Body of pancreas (tissue), 4 donors: ENCODE results near the gene THAP7.

Experiments used
- POLR2A ChIP-seq, 3 donors: fragments of 450-650 bp; IDR thresholded peaks; one replicate each; pipeline ENCODE4 v1.6.1; 2016; ENCODE audit warnings: antibody characterized with exemption in 3 of 3, mild to moderate bottlenecking in 2 of 3
- TF ChIP-seq, protein P1 (sequence below), 7 experiments: fragments of 450-650 bp in 4 of 7; fragments of 200-600 bp in 3 of 7; sonication (generic) in 3 of 7; IDR thresholded peaks; one replicate each; pipeline ENCODE4 v1.5.1; 2016 to 2019; ENCODE audit warnings: antibody characterized with exemption in 7 of 7

DNA sequence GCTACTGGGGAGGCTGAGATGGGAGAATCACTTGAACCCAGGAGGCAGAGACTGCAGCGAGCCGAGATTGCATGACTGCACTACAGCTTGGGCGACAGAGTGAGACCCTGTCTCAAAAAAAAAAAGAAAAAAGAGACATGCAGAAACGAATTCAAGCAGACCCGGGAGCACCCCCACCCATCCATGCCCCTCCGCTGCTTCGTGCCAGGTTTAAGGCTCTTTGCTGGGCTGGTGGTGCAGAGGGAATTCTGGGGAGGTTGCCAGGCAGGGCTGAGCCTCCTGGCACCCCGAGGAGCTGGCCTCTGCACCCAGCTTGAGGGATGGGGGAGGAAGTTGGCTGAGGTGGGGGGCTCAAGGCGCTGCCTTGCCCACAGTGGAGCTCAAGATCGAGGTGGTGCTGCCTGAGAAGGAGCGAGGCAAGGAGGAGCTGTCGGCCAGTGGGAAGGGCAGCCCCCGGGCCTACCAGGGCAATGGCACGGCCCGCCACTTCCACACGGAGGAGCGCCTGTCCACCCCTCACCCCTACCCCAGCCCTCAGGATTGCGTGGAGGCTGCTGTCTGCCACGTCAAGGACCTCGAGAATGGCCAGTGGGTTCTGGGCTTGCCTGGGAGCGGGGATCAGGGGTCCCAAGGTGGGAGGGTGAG lies 28.9 kb downstream of the THAP7 start:
- no peak for TF ChIP-seq POLR2A (IDR thresholded peaks at IDR 0.05)
- TF ChIP-seq, protein P1, sequence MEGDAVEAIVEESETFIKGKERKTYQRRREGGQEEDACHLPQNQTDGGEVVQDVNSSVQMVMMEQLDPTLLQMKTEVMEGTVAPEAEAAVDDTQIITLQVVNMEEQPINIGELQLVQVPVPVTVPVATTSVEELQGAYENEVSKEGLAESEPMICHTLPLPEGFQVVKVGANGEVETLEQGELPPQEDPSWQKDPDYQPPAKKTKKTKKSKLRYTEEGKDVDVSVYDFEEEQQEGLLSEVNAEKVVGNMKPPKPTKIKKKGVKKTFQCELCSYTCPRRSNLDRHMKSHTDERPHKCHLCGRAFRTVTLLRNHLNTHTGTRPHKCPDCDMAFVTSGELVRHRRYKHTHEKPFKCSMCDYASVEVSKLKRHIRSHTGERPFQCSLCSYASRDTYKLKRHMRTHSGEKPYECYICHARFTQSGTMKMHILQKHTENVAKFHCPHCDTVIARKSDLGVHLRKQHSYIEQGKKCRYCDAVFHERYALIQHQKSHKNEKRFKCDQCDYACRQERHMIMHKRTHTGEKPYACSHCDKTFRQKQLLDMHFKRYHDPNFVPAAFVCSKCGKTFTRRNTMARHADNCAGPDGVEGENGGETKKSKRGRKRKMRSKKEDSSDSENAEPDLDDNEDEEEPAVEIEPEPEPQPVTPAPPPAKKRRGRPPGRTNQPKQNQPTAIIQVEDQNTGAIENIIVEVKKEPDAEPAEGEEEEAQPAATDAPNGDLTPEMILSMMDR (IDR thresholded peaks at IDR 0.05): no peak
